Peyer's patch (tissue), 4 donors: ENCODE results near the gene MVK. TPM values are rescaled to one million over a fixed set of nuclear protein-coding genes. Genes with fewer than 3 reads are reported as not detected.

Experiments used
- DNase-seq, 3 donors: peaks; one replicate each; pipeline ENCODE4 v3.0.0-alpha.2; 2017 to 2019
- H3K27ac ChIP-seq, 4 donors: fragments of 200-600 bp; sonication (generic); one replicate each; pipeline ENCODE4 v1.5.1; 2016 to 2019
- H3K27me3 ChIP-seq, 2 donors: fragments of 200-600 bp; sonication (generic); one replicate each; pipeline ENCODE4 v1.5.1; 2019
- H3K36me3 ChIP-seq, 3 donors: fragments of 200-600 bp; sonication (generic); one replicate each; pipeline ENCODE4 v1.5.1; 2016 to 2019
- H3K4me1 ChIP-seq, 4 donors: fragments of 200-600 bp; sonication (generic); one replicate each; pipeline ENCODE4 v1.5.1; 2016 to 2019
- H3K4me3 ChIP-seq, 4 donors: fragments of 200-600 bp; sonication (generic); 1 replicate in 3 of 4; 2 replicates in 1 of 4; pipeline ENCODE4 v1.5.1; 2016 to 2019; ENCODE audit warnings: mild to moderate bottlenecking in 1 of 4
- H3K9me3 ChIP-seq, 4 donors: fragments of 200-600 bp; sonication (generic); one replicate each; pipeline ENCODE4 v1.5.1; 2016 to 2019; ENCODE audit warnings: mild to moderate bottlenecking in 1 of 4
- POLR2A ChIP-seq, 2 donors: fragments of 450-650 bp; IDR thresholded peaks; one replicate each; pipeline ENCODE4 v1.5.1; 2017; ENCODE audit warnings: antibody characterized with exemption in 2 of 2, mild to moderate bottlenecking in 2 of 2, moderate library complexity in 2 of 2
- total RNA-seq, 4 donors: library from RNA; depleted of rRNA; stranded (reverse); fragments of >200 nt; gene quantifications; one replicate each; pipeline ENCODE4 v1.1.0, GENCODE V29; 2016
- TF ChIP-seq, protein P1 (sequence below), 6 experiments: fragments of 450-650 bp in 4 of 6; fragments of 200-600 bp in 2 of 6; sonication (generic) in 1 of 6; IDR thresholded peaks; one replicate each; pipeline ENCODE4 v1.5.1; 2017 to 2019; ENCODE audit warnings: antibody characterized with exemption in 6 of 6, mild to moderate bottlenecking in 3 of 6, moderate library complexity in 1 of 6

MVK gene
- total RNA-seq, 4 donors from 2014 or later: 3.3 to 66.7 (median 41.6) TPM

DNA sequence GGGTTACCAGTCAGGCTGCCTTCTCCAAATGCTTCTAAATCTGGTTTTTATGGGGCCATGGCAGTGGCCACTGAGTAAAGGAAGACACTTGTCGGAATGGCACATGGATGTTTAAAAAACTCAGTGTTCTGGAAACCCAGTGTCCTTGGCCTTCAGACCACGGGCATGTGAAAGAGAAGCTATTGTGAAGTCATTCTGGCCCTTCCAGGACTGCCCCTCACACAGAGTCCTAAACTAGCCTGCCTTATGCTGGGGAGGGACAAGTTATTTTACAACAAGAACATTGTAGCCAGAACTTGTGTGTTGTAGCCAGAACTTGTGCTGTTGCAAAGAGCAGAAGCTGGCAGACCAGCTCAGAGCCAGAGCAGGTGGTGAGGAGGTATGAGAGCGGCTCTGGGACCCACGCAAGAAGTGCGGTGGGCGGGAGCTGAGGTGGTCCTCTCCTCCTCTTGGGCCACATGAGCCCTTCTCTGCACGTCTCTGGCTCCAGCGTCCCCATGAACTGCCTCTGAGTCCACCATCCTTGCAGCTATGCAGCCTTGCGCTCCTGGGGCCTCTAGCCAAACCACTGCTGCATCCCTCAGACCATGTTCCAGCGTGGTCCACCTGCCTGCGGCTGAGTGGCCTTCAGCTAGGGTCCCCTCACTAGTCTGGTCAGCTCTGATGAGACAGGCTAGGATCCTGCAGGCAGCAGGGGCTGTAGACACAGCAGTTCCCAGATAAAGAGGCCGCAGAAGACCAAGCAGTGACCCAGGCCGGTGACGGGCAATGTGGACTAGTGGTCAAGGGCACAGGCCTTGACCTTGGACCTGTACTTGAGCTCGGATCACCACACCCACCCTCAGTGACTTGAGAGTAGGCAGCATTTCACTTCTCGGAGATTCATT is 32.8 kb upstream of the MVK start:
- no peak overlapping the region for H3K4me3 ChIP-seq
- no peak overlapping the region for H3K27ac ChIP-seq
- peaks cover 0 to 6% (median 0%) of the 10 kb centered on the region in 3 donors for H3K36me3 ChIP-seq
- TF ChIP-seq, protein P1, sequence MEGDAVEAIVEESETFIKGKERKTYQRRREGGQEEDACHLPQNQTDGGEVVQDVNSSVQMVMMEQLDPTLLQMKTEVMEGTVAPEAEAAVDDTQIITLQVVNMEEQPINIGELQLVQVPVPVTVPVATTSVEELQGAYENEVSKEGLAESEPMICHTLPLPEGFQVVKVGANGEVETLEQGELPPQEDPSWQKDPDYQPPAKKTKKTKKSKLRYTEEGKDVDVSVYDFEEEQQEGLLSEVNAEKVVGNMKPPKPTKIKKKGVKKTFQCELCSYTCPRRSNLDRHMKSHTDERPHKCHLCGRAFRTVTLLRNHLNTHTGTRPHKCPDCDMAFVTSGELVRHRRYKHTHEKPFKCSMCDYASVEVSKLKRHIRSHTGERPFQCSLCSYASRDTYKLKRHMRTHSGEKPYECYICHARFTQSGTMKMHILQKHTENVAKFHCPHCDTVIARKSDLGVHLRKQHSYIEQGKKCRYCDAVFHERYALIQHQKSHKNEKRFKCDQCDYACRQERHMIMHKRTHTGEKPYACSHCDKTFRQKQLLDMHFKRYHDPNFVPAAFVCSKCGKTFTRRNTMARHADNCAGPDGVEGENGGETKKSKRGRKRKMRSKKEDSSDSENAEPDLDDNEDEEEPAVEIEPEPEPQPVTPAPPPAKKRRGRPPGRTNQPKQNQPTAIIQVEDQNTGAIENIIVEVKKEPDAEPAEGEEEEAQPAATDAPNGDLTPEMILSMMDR (IDR thresholded peaks at IDR 0.05): no peak
- TF ChIP-seq POLR2A (IDR thresholded peaks at IDR 0.05): no peak
- H3K4me1 ChIP-seq: no peaks in the 10 kb centered on the region
- no peak for DNase-seq
- no peaks in the 10 kb centered on the region for H3K9me3 ChIP-seq
- H3K27me3 ChIP-seq: no peaks in the 10 kb centered on the region

GRCh38 chr12:109541413-109541726 is 32.2 kb upstream of the MVK start:
- Histone ChIP-seq H3K9me3 (no peaks in the 10 kb centered on the region), H3K27ac (no peak overlapping the region), H3K36me3 (no peaks in the 10 kb centered on the region), H3K4me1 (no peaks in the 10 kb centered on the region), H3K4me3 (no peak overlapping the region), H3K27me3 (no peaks in the 10 kb centered on the region)
- TF ChIP-seq POLR2A (IDR thresholded peaks at IDR 0.05): no peak
- TF ChIP-seq, protein P1 (IDR thresholded peaks at IDR 0.05): no peak
- no peak for DNase-seq

- Histone ChIP-seq H3K36me3 (no peaks in the 10 kb centered on the region), H3K27ac (no peak overlapping the region), H3K27me3 (no peaks in the 10 kb centered on the region), H3K9me3 (no peaks in the 10 kb centered on the region), H3K4me3 (no peak overlapping the region), H3K4me1 (no peaks in the 10 kb centered on the region)
- no peak for TF ChIP-seq POLR2A (IDR thresholded peaks at IDR 0.05)
- TF ChIP-seq, protein P1 (IDR thresholded peaks at IDR 0.05): no peak
- no peak for DNase-seq
Measured at GRCh38 chr12:109542014-109542413, 31.6 kb upstream of the MVK start.

DNA sequence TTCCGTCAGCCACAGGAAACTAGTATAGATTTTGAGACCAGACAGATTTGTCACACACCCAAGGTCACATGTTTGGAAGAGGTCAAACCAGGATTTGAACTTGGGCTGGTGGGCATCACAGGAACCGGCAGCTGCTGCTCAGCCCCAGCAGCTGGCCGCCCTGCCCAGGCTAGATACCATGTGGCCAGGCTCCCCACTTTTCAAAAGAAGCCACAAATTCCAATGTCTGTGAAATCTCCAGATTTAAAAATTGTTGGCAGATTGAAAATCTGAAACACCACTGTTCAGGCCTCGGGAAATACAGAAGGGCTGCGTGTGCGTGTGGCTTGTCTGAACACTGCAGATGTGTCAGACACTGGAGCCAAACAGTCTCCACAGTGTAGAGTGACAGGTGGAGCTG is 30.7 kb upstream of the MVK start:
- Histone ChIP-seq H3K9me3 (no peaks in the 10 kb centered on the region), H3K4me3 (no peak overlapping the region), H3K36me3 (no peaks in the 10 kb centered on the region), H3K4me1 (no peaks in the 10 kb centered on the region), H3K27ac (no peak overlapping the region), H3K27me3 (no peaks in the 10 kb centered on the region)
- DNase-seq: no peak
- TF ChIP-seq, protein P1 (IDR thresholded peaks at IDR 0.05): no peak
- TF ChIP-seq POLR2A (IDR thresholded peaks at IDR 0.05): no peak

GRCh38 chr12:109544955-109545531 is 28.6 kb upstream of the MVK start:
- no peak overlapping the region for H3K27ac ChIP-seq

More at GRCh38 chr12:109544955-109545531, 28.6 kb upstream of the MVK start:
- Histone ChIP-seq H3K4me3 (no peak overlapping the region), H3K9me3 (no peaks in the 10 kb centered on the region), H3K27me3 (no peaks in the 10 kb centered on the region), H3K36me3 (no peaks in the 10 kb centered on the region), H3K4me1 (no peaks in the 10 kb centered on the region)
- TF ChIP-seq POLR2A (IDR thresholded peaks at IDR 0.05): no peak
- TF ChIP-seq, protein P1 (IDR thresholded peaks at IDR 0.05): no peak
- DNase-seq: no peak
